ENCODE data around the gene SPTBN1. TPM values are rescaled to one million over a fixed set of nuclear protein-coding genes. Genes with fewer than 3 reads are reported as not detected.

Gene SPTBN1
- total and polyA plus RNA-seq, 2 experiments from 2014 or later, result 58.1 to 204 TPM

GRCh38 chr2:54673501-54673998 is 217.4 kb downstream of the SPTBN1 start:
- Histone ChIP-seq H3K4me1 (ENCODE audit: insufficient read depth) (peaks cover 8% of the 10 kb centered on the region), H3K27me3 (ENCODE audit: insufficient read depth) (no peaks in the 10 kb centered on the region), H3K27ac (ENCODE audit: low read depth) (peak overlapping the region; percentile 69), H2AFZ (no peak overlapping the region), H3K79me2 (replicated peaks; ENCODE audit: insufficient read depth) (no peaks in the 10 kb centered on the region), H3K4me3 (no peak overlapping the region), H3K4me2 (no peak overlapping the region), H3K36me3 (ENCODE audit: insufficient read depth) (peaks cover 10% of the 10 kb centered on the region), H4K20me1 (replicated peaks; ENCODE audit: insufficient read depth) (0 out of 2 replicates have a peak, but pooled peaks cover 2% of the 10 kb centered on the region), H3F3A (replicated peaks; ENCODE audit: low read depth) (no peaks in the 10 kb centered on the region), H3K9me2 (ENCODE audit: insufficient read depth) (no peaks in the 10 kb centered on the region)
- H3K4me1 Mint-ChIP-seq, result peaks cover 16% of the 10 kb centered on the region
- peak; percentile 52 for ATAC-seq
- no peaks in the 10 kb centered on the region for H3K9me3 Mint-ChIP-seq
- peaks cover 15% of the 10 kb centered on the region; the same call in 2 of the 3 replicates for H3K36me3 Mint-ChIP-seq (ENCODE audit: low read depth)
- H3K4me3 Mint-ChIP-seq, result no peak overlapping the region
- H3K27me3 Mint-ChIP-seq (ENCODE audit: insufficient read depth, low read depth, poor library complexity), result peaks cover 7% of the 10 kb centered on the region
- H3K27ac Mint-ChIP-seq, result peak overlapping the region; percentile 73
- TF ChIP-seq EZH2 (IDR thresholded peaks at IDR 0.05; ENCODE audit: low read depth, unreplicated experiment) (no peak), JUNB (IDR thresholded peaks at IDR 0.05; ENCODE audit: unreplicated experiment) (no peak), EZH2phosphoT487 (IDR thresholded peaks at IDR 0.05; ENCODE audit: unreplicated experiment) (no peak), REST (IDR thresholded peaks at IDR 0.05; ENCODE audit: unreplicated experiment) (no peak), ETS1 (IDR thresholded peaks at IDR 0.05) (no peak), CTCF (conservative IDR thresholded peaks at IDR 0.05; ENCODE audit: low read depth in 2 of 2) (no peak), NANOG (IDR thresholded peaks at IDR 0.05; ENCODE audit: borderline replicate concordance) (no peak), POLR2AphosphoS5 (IDR thresholded peaks at IDR 0.05; ENCODE audit: low read depth) (no peak), ZNF462 (CRISPR knock-in tag; IDR thresholded peaks at IDR 0.05) (no peak), STAT1 (IDR thresholded peaks at IDR 0.05; ENCODE audit: unreplicated experiment) (no peak), ZNF331 (CRISPR knock-in tag; IDR thresholded peaks at IDR 0.05; ENCODE audit: low read depth) (no peak), ZNF114 (CRISPR knock-in tag; IDR thresholded peaks at IDR 0.05) (no peak), CREB1 (CRISPR knock-in tag; IDR thresholded peaks at IDR 0.05; ENCODE audit: low read depth) (no peak)
- DNase-seq (ENCODE audit: low spot score), result no peak

Measured in GM23338 (cell line).